HG02759 (cell line): Measurements from ENCODE around the gene ACKR4.
"Not testable (repeated sequence)": the region's sequence is repeated elsewhere in the genome, so short reads cannot be mapped to it uniquely, and the experiment has no call there.

Experiments
- ATAC-seq: cut with Tn5 transposase; IDR thresholded peaks from one replicate; pipeline ENCODE4 v1.9.1; 2021; ENCODE audit warnings: mild to moderate bottlenecking, moderate library complexity; ENCODE audit not compliant: unreplicated experiment

Gene ACKR4

GRCh38 chr3:132596816-132597433, at the start of gene ACKR4:
ACKR4 (plus strand) TSS chr3:132597270; CDS start chr3:132600398, 3,128 bp downstream.
- no peak for ATAC-seq

GRCh38 chr3:132549169-132549568, 47.9 kb upstream of the ACKR4 start:
- no peak for ATAC-seq

DNA sequence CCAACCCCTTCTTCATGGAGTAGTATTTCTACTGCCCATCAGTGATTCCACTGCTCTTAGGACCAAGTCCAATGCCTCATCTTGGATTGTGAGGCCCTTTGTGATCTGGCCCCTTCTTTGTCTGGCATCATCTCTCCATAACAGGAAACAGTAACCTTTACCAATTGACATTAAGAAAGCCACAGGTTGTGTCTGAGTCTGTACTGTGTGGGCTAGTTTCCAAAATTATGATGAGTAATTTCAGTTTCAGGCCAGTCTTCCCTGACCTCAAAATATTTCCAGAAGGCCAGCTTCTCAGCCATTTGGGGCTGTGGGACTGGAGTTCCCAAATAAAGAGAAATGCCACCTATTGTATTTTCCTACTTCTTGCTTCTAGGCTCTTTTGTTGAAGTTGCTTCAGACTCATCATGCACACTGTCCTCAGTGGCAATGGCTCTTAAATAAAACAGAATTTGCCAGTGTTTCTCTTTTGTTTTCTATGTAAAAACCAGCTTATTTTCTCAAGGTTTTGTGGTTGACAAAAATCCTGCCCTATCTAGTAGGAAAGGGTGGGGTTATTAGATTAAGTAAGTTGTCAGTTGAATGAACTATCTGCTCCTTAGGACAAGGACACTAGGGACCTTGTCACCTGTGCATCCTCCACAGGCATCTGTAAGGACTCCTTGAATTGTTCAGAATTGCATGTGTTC, 47.0 kb upstream of the ACKR4 start:
- no peak for ATAC-seq

- no peak for ATAC-seq
Measured at GRCh38 chr3:132550579-132551305, 46.3 kb upstream of the ACKR4 start.

GRCh38 chr3:132553826-132554225, 43.2 kb upstream of the ACKR4 start:
- ATAC-seq, result no peak

- no peak for ATAC-seq
Measured at GRCh38 chr3:132554437-132554836, 42.6 kb upstream of the ACKR4 start.

- ATAC-seq, result no peak
Measured at GRCh38 chr3:132555306-132556035, 41.6 kb upstream of the ACKR4 start.

- not testable (repeated sequence) for ATAC-seq
Measured at GRCh38 chr3:132556036-132556386, 41.1 kb upstream of the ACKR4 start.

DNA sequence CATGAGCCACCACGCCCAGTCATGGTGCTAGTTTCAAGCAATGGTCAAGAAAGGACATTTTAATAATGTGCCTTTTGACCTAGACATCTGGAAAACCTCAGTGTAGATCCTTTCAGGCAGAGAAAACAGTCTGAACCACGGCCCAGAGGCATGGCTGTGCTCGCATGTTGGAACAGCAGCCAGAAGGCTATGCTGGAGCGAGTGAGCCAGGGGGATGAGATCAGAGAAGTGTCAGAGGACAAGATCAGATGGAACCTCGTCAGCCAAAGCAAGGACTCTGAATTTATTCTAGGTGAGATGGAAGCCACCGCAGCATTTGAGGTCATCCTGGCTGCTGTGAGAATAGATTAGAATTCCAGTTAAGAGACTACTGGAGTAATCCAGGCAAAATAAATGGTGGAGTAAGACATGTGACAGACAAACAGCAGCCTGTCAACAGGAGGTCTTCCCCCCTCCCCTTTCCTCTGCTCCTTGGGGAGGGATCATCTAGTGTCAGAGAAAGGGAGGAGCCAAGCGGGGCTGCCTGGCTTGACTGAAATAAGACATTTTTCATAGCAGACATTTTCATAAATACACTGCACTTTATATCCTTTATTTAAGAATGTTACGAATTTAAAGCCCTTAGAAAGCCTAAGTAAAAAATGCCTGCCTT, 40.4 kb upstream of the ACKR4 start:
- ATAC-seq, result no peak

- no peak for ATAC-seq
Measured at GRCh38 chr3:132561003-132561402, 36.1 kb upstream of the ACKR4 start.

GRCh38 chr3:132563420-132564069, 33.5 kb upstream of the ACKR4 start:
- no peak for ATAC-seq

GRCh38 chr3:132564070-132564465, 33.0 kb upstream of the ACKR4 start:
- no peak for ATAC-seq

GRCh38 chr3:132568422-132568821, 28.6 kb upstream of the ACKR4 start:
- ATAC-seq, result no peak

GRCh38 chr3:132569153-132569552, 27.9 kb upstream of the ACKR4 start:
- no peak for ATAC-seq

GRCh38 chr3:132569580-132569979, 27.5 kb upstream of the ACKR4 start:
- no peak for ATAC-seq

DNA sequence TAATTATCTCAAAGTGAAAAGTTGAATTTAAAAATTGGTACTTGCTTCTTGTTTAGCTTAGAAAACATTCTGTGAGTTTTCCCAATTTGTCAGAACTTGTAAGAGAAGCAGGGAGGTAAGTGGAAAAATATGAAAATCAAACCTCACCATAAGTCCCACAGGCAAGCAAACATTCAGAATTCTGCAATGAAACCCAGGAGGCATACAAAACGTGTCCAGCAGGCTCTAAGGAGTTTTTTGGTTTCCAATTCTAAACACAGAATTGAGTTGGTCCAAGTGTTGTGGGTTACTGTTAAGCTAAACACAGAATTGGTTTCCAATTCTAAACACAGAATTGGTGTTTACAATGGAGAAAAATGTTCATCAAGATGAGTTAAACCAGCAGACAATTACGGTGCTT, 27.1 kb upstream of the ACKR4 start:
- ATAC-seq, result no peak

GRCh38 chr3:132573797-132574211, 23.3 kb upstream of the ACKR4 start:
- ATAC-seq, result no peak

DNA sequence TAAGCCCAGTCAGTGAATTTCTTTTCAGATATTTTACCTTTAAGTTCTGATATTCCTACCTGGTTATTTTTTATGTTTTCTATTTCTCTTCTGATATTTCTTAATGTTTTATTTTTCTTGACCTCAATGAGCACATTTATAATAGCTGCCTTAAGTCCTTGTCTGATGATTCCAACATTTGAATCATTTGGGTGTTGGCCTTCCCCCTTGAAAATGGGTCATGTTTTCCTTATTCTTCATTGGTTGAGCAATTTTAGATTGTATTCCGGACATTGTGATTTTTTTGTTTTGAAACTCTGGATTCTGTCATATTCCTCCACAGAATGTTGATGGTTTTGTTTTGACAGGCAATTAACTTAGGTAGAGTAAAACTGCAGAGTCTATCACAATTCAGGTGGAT, 9.7 kb upstream of the ACKR4 start:
- no peak for ATAC-seq

DNA sequence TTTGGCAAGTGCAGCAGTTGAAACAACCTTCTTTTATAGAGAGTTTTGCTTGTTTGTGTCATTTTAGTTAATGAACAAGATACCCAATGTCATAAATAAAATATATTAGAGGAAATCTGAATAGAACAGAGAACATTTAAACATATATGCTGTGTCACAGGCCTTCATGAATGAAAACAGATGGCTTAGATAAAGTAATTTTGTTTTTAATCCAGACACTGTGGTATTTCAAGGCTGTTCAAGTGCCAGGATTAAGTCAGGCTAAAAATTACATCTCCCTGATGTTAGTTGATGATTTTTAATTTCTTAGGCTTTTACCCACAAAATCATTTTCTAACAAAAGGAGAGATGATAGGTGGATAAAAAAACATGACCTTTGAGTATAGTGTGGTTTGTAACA, 4.9 kb upstream of the ACKR4 start:
- ATAC-seq, result no peak

DNA sequence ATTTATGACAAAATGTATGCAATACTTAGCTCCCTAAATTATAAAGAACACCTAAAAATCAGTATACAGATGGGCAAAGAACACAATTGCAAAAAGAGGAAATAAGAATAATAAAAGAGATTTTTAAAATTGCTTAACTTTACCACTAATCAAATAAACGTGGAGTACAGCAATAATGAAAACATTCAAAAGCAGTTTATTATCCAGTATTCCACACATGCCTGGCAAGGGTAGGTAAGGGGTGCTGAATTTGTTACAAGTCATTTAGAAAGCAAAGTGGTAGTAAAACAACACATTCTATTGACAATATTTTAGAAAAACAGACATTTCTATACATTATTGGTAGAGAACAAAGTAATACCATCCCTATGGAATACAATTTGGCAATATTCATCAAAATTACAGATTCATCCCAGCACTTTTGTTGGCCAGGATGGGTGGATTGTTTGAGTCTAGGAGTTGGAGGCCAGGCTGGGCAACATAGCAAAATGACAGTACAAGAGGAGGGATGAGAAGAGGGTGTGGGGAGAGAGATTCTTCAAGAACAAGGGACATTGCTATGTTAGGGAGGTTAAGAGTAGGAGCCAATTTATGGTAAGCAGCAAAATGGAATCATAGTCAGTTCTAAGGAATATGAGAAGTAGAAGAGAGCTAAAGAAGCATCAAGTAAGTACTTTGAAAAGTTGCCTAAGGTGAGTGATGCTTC, 3.7 kb upstream of the ACKR4 start:
- ATAC-seq, result no peak
